Upper lobe of left lung (tissue), 4 donors: ENCODE data around the gene PPP1R12C.

Experiments used
- EP300 ChIP-seq, 4 donors: sonication (generic); formaldehyde crosslinking; IDR thresholded peaks; one replicate each; pipeline ENCODE4 v1.5.1; 2017; ENCODE audit warnings: antibody characterized with exemption in 4 of 4, control low read depth in 2 of 4
- POLR2A ChIP-seq, 4 donors: fragments of 450-650 bp; IDR thresholded peaks; one replicate each; pipeline ENCODE4 v1.5.1; 2016 to 2017; ENCODE audit warnings: antibody characterized with exemption in 4 of 4, mild to moderate bottlenecking in 2 of 4
- POLR2AphosphoS5 ChIP-seq, 2 donors: sonication (generic); formaldehyde crosslinking; IDR thresholded peaks; one replicate each; pipeline ENCODE4 v1.5.1; 2017; ENCODE audit warnings: antibody characterized with exemption in 2 of 2
- TF ChIP-seq, protein P1 (sequence below), 6 experiments: fragments of 450-650 bp in 4 of 6; fragments of 200-600 bp in 2 of 6; sonication (generic) in 2 of 6; IDR thresholded peaks; one replicate each; pipeline ENCODE4 v1.5.1; 2016 to 2019; ENCODE audit warnings: antibody characterized with exemption in 6 of 6

DNA sequence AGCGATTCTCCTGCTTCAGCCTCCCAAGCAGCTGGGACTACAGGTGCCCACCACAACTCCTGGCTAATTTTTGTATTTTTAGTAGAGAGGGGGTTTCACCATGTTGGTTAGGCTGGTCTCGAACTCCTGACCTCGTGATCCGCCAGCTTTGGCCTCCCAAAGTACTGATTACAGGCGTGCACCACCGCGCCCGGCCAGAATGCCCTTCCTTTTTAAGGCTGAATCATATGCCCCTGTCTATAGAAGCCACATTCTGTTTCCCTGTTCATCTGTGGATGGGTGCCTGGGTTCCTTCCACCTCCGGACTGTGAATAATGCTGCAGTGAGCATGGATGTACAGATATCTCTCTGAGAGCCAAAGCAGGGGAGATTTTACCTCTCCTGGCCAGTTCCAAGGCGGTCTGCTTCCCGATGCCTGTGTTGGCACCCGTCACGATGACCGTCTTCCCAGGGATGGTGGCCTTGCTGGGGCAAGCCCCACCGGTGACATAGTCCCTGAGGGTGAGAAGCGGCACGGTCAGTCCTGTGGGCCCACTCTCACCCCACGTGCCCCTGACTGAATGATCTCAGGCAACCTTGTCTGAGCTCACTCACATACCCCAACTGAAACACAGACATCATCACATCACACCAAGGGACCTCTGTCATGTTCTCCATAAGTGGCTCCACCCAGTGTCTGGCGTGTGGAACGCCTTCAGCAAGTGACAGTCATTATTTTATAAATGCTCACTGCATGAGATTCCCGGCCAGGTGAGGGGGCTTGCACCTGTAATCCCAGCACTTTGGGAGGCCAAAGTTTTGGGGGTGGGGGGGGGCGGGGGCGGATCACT is 58.4 kb downstream of the PPP1R12C start:
- TF ChIP-seq EP300 (IDR thresholded peaks at IDR 0.05) (no peak), POLR2AphosphoS5 (IDR thresholded peaks at IDR 0.05) (no peak), POLR2A (IDR thresholded peaks at IDR 0.05) (no peak)
- TF ChIP-seq, protein P1, sequence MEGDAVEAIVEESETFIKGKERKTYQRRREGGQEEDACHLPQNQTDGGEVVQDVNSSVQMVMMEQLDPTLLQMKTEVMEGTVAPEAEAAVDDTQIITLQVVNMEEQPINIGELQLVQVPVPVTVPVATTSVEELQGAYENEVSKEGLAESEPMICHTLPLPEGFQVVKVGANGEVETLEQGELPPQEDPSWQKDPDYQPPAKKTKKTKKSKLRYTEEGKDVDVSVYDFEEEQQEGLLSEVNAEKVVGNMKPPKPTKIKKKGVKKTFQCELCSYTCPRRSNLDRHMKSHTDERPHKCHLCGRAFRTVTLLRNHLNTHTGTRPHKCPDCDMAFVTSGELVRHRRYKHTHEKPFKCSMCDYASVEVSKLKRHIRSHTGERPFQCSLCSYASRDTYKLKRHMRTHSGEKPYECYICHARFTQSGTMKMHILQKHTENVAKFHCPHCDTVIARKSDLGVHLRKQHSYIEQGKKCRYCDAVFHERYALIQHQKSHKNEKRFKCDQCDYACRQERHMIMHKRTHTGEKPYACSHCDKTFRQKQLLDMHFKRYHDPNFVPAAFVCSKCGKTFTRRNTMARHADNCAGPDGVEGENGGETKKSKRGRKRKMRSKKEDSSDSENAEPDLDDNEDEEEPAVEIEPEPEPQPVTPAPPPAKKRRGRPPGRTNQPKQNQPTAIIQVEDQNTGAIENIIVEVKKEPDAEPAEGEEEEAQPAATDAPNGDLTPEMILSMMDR (IDR thresholded peaks at IDR 0.05) = no peak
